ENCODE measurements around the gene EIF4E3.

The EIF4E3 gene

GRCh38 chr3:71636001-71636400 lies 89.2 kb downstream of the EIF4E3 start:
- no peak for TF ChIP-seq GATA3 (IDR thresholded peaks at IDR 0.05; ENCODE audit: low read depth, low read length)
- TF ChIP-seq GATA2 (IDR thresholded peaks at IDR 0.05; ENCODE audit: low read depth, low read length), result no peak

GRCh38 chr3:71634671-71635070 lies 90.5 kb downstream of the EIF4E3 start:
- TF ChIP-seq GATA3 (IDR thresholded peaks at IDR 0.05; ENCODE audit: low read depth, low read length) (no peak), GATA2 (IDR thresholded peaks at IDR 0.05; ENCODE audit: low read depth, low read length) (no peak)

GRCh38 chr3:71629711-71630110 lies 95.5 kb downstream of the EIF4E3 start:
- TF ChIP-seq GATA2 (IDR thresholded peaks at IDR 0.05; ENCODE audit: low read depth, low read length) (no peak), GATA3 (IDR thresholded peaks at IDR 0.05; ENCODE audit: low read depth, low read length) (no peak)

GRCh38 chr3:71629289-71629688 lies 95.9 kb downstream of the EIF4E3 start:
- TF ChIP-seq GATA2 (IDR thresholded peaks at IDR 0.05; ENCODE audit: low read depth, low read length), result no peak
- no peak for TF ChIP-seq GATA3 (IDR thresholded peaks at IDR 0.05; ENCODE audit: low read depth, low read length)

- TF ChIP-seq GATA2 (IDR thresholded peaks at IDR 0.05; ENCODE audit: low read depth, low read length) (no peak), GATA3 (IDR thresholded peaks at IDR 0.05; ENCODE audit: low read depth, low read length) (no peak)
Measured at GRCh38 chr3:71628522-71628921, 96.7 kb downstream of the EIF4E3 start.

- TF ChIP-seq GATA2 (IDR thresholded peaks at IDR 0.05; ENCODE audit: low read depth, low read length) (no peak), GATA3 (IDR thresholded peaks at IDR 0.05; ENCODE audit: low read depth, low read length) (no peak)
Measured at GRCh38 chr3:71625676-71626075, 99.5 kb downstream of the EIF4E3 start.

All from SH-SY5Y (cell line).